ENCODE measurements around the gene ITSN1.

DNA sequence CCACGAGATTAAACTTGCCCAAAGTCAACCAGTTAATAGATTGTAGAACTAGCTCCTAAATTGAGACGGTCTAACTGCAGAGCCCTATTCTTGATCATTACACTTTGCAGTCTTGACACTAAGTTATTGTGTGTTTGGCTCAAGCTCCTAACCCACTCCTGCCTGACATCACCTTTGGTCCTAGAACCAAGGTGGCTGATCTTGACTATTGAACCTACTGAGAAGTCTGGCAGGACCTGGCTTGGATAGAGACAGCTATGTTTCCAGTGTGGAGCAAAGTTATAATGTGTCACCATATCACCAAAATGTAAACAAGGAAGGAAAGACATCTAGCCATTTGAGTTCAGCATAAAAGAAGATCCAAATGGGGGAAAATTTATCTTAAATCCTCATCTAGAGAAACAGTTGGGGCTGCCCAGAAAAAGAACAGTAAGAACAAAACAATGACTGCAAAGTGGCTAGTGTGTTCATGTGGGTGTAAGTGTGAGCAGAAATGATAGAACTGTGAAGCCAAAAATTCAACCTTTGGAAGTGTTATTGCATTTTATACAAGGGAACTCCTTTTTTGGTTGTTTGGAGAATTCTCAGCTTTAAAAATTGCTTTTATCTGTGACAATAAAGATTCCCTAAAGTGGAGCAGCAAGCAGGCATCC is 166.5 kb downstream of the ITSN1 start:
- TF ChIP-seq, protein P1, sequence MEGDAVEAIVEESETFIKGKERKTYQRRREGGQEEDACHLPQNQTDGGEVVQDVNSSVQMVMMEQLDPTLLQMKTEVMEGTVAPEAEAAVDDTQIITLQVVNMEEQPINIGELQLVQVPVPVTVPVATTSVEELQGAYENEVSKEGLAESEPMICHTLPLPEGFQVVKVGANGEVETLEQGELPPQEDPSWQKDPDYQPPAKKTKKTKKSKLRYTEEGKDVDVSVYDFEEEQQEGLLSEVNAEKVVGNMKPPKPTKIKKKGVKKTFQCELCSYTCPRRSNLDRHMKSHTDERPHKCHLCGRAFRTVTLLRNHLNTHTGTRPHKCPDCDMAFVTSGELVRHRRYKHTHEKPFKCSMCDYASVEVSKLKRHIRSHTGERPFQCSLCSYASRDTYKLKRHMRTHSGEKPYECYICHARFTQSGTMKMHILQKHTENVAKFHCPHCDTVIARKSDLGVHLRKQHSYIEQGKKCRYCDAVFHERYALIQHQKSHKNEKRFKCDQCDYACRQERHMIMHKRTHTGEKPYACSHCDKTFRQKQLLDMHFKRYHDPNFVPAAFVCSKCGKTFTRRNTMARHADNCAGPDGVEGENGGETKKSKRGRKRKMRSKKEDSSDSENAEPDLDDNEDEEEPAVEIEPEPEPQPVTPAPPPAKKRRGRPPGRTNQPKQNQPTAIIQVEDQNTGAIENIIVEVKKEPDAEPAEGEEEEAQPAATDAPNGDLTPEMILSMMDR (conservative IDR thresholded peaks at IDR 0.05; ENCODE audit: low read depth in 2 of 2): no peak
- TF ChIP-seq, protein P2, sequence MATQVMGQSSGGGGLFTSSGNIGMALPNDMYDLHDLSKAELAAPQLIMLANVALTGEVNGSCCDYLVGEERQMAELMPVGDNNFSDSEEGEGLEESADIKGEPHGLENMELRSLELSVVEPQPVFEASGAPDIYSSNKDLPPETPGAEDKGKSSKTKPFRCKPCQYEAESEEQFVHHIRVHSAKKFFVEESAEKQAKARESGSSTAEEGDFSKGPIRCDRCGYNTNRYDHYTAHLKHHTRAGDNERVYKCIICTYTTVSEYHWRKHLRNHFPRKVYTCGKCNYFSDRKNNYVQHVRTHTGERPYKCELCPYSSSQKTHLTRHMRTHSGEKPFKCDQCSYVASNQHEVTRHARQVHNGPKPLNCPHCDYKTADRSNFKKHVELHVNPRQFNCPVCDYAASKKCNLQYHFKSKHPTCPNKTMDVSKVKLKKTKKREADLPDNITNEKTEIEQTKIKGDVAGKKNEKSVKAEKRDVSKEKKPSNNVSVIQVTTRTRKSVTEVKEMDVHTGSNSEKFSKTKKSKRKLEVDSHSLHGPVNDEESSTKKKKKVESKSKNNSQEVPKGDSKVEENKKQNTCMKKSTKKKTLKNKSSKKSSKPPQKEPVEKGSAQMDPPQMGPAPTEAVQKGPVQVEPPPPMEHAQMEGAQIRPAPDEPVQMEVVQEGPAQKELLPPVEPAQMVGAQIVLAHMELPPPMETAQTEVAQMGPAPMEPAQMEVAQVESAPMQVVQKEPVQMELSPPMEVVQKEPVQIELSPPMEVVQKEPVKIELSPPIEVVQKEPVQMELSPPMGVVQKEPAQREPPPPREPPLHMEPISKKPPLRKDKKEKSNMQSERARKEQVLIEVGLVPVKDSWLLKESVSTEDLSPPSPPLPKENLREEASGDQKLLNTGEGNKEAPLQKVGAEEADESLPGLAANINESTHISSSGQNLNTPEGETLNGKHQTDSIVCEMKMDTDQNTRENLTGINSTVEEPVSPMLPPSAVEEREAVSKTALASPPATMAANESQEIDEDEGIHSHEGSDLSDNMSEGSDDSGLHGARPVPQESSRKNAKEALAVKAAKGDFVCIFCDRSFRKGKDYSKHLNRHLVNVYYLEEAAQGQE (IDR thresholded peaks at IDR 0.05; ENCODE audit: unreplicated experiment): no peak
- TF ChIP-seq EZH2 (IDR thresholded peaks at IDR 0.05; ENCODE audit: low read depth, unreplicated experiment): no peak
- no peak for TF ChIP-seq POLR2AphosphoS5 (IDR thresholded peaks at IDR 0.05; ENCODE audit: low read depth)
- TF ChIP-seq EZH2phosphoT487 (IDR thresholded peaks at IDR 0.05; ENCODE audit: unreplicated experiment): no peak
- no peak for TF ChIP-seq ZNF331 (CRISPR knock-in tag; IDR thresholded peaks at IDR 0.05; ENCODE audit: low read depth)
- TF ChIP-seq, protein P3, sequence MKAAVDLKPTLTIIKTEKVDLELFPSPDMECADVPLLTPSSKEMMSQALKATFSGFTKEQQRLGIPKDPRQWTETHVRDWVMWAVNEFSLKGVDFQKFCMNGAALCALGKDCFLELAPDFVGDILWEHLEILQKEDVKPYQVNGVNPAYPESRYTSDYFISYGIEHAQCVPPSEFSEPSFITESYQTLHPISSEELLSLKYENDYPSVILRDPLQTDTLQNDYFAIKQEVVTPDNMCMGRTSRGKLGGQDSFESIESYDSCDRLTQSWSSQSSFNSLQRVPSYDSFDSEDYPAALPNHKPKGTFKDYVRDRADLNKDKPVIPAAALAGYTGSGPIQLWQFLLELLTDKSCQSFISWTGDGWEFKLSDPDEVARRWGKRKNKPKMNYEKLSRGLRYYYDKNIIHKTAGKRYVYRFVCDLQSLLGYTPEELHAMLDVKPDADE (IDR thresholded peaks at IDR 0.05): no peak
- TF ChIP-seq, protein P4, sequence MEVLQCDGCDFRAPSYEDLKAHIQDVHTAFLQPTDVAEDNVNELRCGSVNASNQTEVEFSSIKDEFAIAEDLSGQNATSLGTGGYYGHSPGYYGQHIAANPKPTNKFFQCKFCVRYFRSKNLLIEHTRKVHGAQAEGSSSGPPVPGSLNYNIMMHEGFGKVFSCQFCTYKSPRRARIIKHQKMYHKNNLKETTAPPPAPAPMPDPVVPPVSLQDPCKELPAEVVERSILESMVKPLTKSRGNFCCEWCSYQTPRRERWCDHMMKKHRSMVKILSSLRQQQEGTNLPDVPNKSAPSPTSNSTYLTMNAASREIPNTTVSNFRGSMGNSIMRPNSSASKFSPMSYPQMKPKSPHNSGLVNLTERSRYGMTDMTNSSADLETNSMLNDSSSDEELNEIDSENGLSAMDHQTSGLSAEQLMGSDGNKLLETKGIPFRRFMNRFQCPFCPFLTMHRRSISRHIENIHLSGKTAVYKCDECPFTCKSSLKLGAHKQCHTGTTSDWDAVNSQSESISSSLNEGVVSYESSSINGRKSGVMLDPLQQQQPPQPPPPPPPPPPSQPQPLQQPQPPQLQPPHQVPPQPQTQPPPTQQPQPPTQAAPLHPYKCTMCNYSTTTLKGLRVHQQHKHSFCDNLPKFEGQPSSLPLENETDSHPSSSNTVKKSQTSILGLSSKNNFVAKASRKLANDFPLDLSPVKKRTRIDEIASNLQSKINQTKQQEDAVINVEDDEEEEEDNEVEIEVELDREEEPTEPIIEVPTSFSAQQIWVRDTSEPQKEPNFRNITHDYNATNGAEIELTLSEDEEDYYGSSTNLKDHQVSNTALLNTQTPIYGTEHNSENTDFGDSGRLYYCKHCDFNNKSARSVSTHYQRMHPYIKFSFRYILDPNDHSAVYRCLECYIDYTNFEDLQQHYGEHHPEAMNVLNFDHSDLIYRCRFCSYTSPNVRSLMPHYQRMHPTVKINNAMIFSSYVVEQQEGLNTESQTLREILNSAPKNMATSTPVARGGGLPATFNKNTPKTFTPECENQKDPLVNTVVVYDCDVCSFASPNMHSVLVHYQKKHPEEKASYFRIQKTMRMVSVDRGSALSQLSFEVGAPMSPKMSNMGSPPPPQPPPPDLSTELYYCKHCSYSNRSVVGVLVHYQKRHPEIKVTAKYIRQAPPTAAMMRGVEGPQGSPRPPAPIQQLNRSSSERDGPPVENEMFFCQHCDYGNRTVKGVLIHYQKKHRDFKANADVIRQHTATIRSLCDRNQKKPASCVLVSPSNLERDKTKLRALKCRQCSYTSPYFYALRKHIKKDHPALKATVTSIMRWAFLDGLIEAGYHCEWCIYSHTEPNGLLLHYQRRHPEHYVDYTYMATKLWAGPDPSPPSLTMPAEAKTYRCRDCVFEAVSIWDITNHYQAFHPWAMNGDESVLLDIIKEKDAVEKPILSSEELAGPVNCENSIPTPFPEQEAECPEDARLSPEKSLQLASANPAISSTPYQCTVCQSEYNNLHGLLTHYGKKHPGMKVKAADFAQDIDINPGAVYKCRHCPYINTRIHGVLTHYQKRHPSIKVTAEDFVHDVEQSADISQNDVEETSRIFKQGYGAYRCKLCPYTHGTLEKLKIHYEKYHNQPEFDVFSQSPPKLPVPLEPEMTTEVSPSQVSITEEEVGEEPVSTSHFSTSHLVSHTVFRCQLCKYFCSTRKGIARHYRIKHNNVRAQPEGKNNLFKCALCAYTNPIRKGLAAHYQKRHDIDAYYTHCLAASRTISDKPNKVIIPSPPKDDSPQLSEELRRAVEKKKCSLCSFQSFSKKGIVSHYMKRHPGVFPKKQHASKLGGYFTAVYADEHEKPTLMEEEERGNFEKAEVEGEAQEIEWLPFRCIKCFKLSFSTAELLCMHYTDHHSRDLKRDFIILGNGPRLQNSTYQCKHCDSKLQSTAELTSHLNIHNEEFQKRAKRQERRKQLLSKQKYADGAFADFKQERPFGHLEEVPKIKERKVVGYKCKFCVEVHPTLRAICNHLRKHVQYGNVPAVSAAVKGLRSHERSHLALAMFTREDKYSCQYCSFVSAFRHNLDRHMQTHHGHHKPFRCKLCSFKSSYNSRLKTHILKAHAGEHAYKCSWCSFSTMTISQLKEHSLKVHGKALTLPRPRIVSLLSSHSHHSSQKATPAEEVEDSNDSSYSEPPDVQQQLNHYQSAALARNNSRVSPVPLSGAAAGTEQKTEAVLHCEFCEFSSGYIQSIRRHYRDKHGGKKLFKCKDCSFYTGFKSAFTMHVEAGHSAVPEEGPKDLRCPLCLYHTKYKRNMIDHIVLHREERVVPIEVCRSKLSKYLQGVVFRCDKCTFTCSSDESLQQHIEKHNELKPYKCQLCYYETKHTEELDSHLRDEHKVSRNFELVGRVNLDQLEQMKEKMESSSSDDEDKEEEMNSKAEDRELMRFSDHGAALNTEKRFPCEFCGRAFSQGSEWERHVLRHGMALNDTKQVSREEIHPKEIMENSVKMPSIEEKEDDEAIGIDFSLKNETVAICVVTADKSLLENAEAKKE (CRISPR knock-in tag; IDR thresholded peaks at IDR 0.05): no peak
- no peak for TF ChIP-seq CREB1 (CRISPR knock-in tag; IDR thresholded peaks at IDR 0.05; ENCODE audit: low read depth)
- no peak for TF ChIP-seq JUNB (IDR thresholded peaks at IDR 0.05; ENCODE audit: unreplicated experiment)
